ENCODE measurements around the gene ICAM1. TPM values are rescaled to one million over a fixed set of nuclear protein-coding genes. Genes with fewer than 3 reads are reported as not detected.

The ICAM1 gene
- total RNA-seq, 2 donors from 2014 or later, result 8.9 to 25.1 TPM

- TF ChIP-seq POLR2AphosphoS5 (IDR thresholded peaks at IDR 0.05), result no peak
- TF ChIP-seq POLR2A (IDR thresholded peaks at IDR 0.05), result no peak
- TF ChIP-seq CTCF (IDR thresholded peaks at IDR 0.05), result no peak
- intact Hi-C loops (cut with DNase I), result no loop called here
- Histone ChIP-seq H3K36me3 (no peaks in the 10 kb centered on the region), H3K27ac (no peak overlapping the region), H3K27me3 (replicated peaks; ENCODE audit: insufficient read depth) (no peaks in the 10 kb centered on the region), H3K4me1 (replicated peaks) (no peaks in the 10 kb centered on the region), H3K9me3 (no peaks in the 10 kb centered on the region), H3K4me3 (no peak overlapping the region)
- no peak for DNase-seq (ENCODE audit: low spot score)
- 74% methylated on average over 6 of the region's 6 CpGs for WGBS
Observed at GRCh38 chr19:10268071-10268470, 2.8 kb upstream of the ICAM1 start.

- intact Hi-C loops (cut with DNase I), result loop anchor here (2.0 to 5.0 kb wide), 2 partner anchors 43 to 119 kb away; no protein-coding TSS in a partner anchor
- DNase-seq (ENCODE audit: low spot score), result peak; percentile 76
- Histone ChIP-seq H3K9me3 (no peaks in the 10 kb centered on the region), H3K27me3 (replicated peaks; ENCODE audit: insufficient read depth) (no peaks in the 10 kb centered on the region), H3K36me3 (no peaks in the 10 kb centered on the region), H3K4me1 (replicated peaks) (no peaks in the 10 kb centered on the region), H3K4me3 (peak overlapping the region; percentile 19 to 28), H3K27ac (peak overlapping the region; percentile 47 to 52)
- no peak for TF ChIP-seq POLR2A (IDR thresholded peaks at IDR 0.05)
- peak; percentile 83 to 97 (median 90) for TF ChIP-seq CTCF (IDR thresholded peaks at IDR 0.05)
- TF ChIP-seq POLR2AphosphoS5 (IDR thresholded peaks at IDR 0.05), result peak; percentile 51
- 6% methylated on average over 59 of the region's 59 CpGs for WGBS
Observed at GRCh38 chr19:10269333-10270179, 1.4 kb upstream of the ICAM1 start.

GRCh38 chr19:10270180-10270615, 722 bp upstream of the ICAM1 start:
- Histone ChIP-seq H3K27ac (peak overlapping the region; percentile 47 to 52), H3K36me3 (no peaks in the 10 kb centered on the region), H3K4me3 (peak overlapping the region; percentile 19 to 28), H3K4me1 (replicated peaks) (no peaks in the 10 kb centered on the region), H3K27me3 (replicated peaks; ENCODE audit: insufficient read depth) (no peaks in the 10 kb centered on the region), H3K9me3 (no peaks in the 10 kb centered on the region)
- TF ChIP-seq POLR2AphosphoS5 (IDR thresholded peaks at IDR 0.05) (no peak), CTCF (IDR thresholded peaks at IDR 0.05) (no peak), POLR2A (IDR thresholded peaks at IDR 0.05) (no peak)
- DNase-seq (ENCODE audit: low spot score), result no peak
- WGBS, result 7% methylated on average over 37 of the region's 37 CpGs
- intact Hi-C loops (cut with DNase I), result loop anchor here (2.0 to 5.0 kb wide), 2 partner anchors 42 to 119 kb away; no protein-coding TSS in a partner anchor

DNA sequence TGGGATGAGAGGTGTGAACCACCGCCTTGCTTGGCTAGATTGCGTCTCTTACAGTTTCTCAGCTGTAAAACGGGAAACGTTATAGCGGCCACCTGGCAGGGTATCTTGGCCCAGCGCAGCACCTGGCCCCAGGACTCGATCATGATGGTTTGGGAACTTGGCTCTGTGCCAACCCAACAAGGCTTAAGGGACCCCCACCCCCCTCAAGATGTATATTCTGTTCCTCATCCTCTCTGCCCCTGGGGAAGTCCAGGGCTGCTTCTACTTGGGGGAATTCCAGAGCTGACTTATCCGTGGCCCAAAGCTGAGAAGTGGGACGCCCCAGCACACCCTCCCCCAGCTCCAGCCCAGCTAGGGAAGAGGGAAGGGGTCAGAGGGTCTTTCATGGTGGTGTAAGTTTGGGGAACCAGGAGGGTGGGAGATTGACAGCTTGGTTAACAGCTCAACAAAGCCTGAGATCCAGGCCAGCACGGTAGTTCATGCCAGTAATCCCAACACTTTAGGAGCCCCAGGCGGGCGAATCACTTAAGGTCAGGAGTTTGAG, 695 bp downstream of the ICAM1 start:
- Histone ChIP-seq H3K27ac (peak overlapping the region in 1 of 2 donors; percentile 52), H3K36me3 (no peaks in the 10 kb centered on the region), H3K4me3 (peak overlapping the region; percentile 19 to 28), H3K27me3 (replicated peaks; ENCODE audit: insufficient read depth) (no peaks in the 10 kb centered on the region), H3K9me3 (no peaks in the 10 kb centered on the region), H3K4me1 (replicated peaks) (no peaks in the 10 kb centered on the region)
- no peak for DNase-seq (ENCODE audit: low spot score)
- TF ChIP-seq POLR2A (IDR thresholded peaks at IDR 0.05) (no peak), POLR2AphosphoS5 (IDR thresholded peaks at IDR 0.05) (no peak), CTCF (IDR thresholded peaks at IDR 0.05) (no peak)
- 38% methylated on average over 12 of the region's 12 CpGs for WGBS
- intact Hi-C loops (cut with DNase I), result loop anchor here (2.0 to 5.0 kb wide), 2 partner anchors 41 to 117 kb away; no protein-coding TSS in a partner anchor

Measured in prostate gland (tissue), 2 donors.